ENCODE measurements around the gene METTL16. TPM values are rescaled to one million over a fixed set of nuclear protein-coding genes. Genes with fewer than 3 reads are reported as not detected.
"Not testable (repeated sequence)": the region's sequence is repeated elsewhere in the genome, so short reads cannot be mapped to it uniquely, and the experiment has no call there.

Gene METTL16
- total and polyA plus RNA-seq, 2 of the 4 experiments (the other 2 are of a cell fraction), result 11.8 to 15.4 TPM

- H4K20me1 ChIP-seq (ENCODE audit: insufficient read depth, low read length); H3K4me2 ChIP-seq (ENCODE audit: low read depth, low read length); H3K14ac ChIP-seq (replicated peaks; ENCODE audit: low read depth, low read length); H2AK9ac ChIP-seq (replicated peaks; ENCODE audit: low read depth, low read length, poor library complexity); ATAC-seq (ENCODE audit: low read depth); H4K91ac ChIP-seq (ENCODE audit: insufficient read depth, low read depth, low read length); H3K27me3 ChIP-seq (ENCODE audit: control insufficient read depth, insufficient read depth, low read length); H2BK15ac ChIP-seq (ENCODE audit: low read depth, low read length); H3K4ac ChIP-seq (ENCODE audit: low read depth, low read length); H2BK5ac ChIP-seq (ENCODE audit: low read depth, low read length, poor library complexity, severe bottlenecking); H4K8ac ChIP-seq (ENCODE audit: low read depth in 2 of 2, low read length in 2 of 2); H2BK120ac ChIP-seq (ENCODE audit: low read depth, low read length); H3K4me3 ChIP-seq (ENCODE audit: insufficient read depth, low read depth, low read length); DNase-seq; H2BK20ac ChIP-seq (ENCODE audit: low read depth, low read length); H3K9me3 ChIP-seq (ENCODE audit: control insufficient read depth, insufficient read depth, low read length); H3K18ac ChIP-seq (ENCODE audit: low read depth, low read length); POLR2A ChIA-PET (ENCODE audit: unreplicated experiment); BruUV-seq (replicated peaks); intact Hi-C loops (cut with micrococcal nuclease); in situ Hi-C loops (cut with MboI; ENCODE audit: low sequenced_read_pairs); H3K23ac ChIP-seq (ENCODE audit: low read depth, low read length); H4K5ac ChIP-seq (ENCODE audit: low read depth, low read length); H3K9ac ChIP-seq (ENCODE audit: low read depth, low read length); H3K4me1 ChIP-seq (ENCODE audit: control insufficient read depth, insufficient read depth, low read length); H2AFZ ChIP-seq (replicated peaks; ENCODE audit: low read length, poor library complexity); H2AK5ac ChIP-seq (ENCODE audit: low read depth, low read length); H3K9me1 ChIP-seq (ENCODE audit: insufficient read depth, low read length); H3K27ac ChIP-seq (ENCODE audit: insufficient read depth, low read length); CTCF ChIA-PET; H3K56ac ChIP-seq (ENCODE audit: extremely low read depth, insufficient read depth, low read length); dilution Hi-C loops (cut with HindIII; ENCODE audit: low sequenced_read_pairs, unreplicated experiment); H3K36me3 ChIP-seq (ENCODE audit: control insufficient read depth, insufficient read depth, low read length): not testable (repeated sequence)
- peaks cover 28 to 53% of the 10 kb centered on the region in 2 experiments for H3K79me1 ChIP-seq (ENCODE audit: low read depth in 1 of 2, low read length in 2 of 2)
- WGBS, 2 experiments (ENCODE audit: extremely low coverage in 2 of 2, insufficient read length in 1 of 2), result 100% methylated on average over 3 of the region's 29 CpGs; no CpG with 5 or more reads in 1 of the 2 experiments
Measured at GRCh38 chr17:2507015-2507414, 4.7 kb downstream of the METTL16 start.
